Measurements from ENCODE around the gene USP3.

DNA sequence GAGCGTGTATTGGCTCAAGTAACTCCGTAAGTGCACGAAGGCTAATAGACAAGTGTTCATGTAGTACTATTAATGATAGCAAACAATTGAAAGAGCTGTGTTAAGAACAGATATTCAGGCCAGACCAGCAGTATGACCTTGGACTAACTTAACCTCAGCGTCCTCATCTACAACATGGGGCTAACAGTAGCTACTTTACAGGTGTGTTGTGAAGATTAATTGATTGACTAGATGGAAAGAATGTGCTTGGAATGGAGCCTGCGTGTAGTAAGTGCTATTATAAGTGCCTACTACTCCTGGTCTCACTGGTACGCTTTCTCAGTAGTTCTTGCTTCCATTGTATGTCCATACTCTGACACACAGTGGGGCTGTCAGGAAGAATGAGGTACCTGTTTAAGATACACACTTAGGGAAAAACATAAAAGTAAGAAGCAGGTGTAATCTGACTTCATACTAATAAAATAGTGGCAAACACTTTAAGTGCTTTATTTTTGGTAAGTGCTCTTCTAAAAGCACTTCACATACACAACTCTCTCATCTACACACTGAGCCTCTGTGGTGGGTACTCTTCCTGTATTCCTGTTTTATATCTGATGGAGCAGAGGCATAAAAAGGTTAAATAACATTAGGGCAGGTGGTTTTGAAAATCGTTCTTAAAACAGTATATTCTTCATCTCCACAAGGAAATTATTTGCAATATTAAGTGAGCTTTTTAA is 68.5 kb downstream of the USP3 start:
- TF ChIP-seq ZNF235 (CRISPR knock-in tag; IDR thresholded peaks at IDR 0.05; ENCODE audit: borderline replicate concordance): no peak
- no peak for TF ChIP-seq EZH2 (conservative IDR thresholded peaks at IDR 0.05; ENCODE audit: low read depth, low read length)
- TF ChIP-seq ZFX (CRISPR knock-in tag; IDR thresholded peaks at IDR 0.05; ENCODE audit: low read depth): no peak
- TF ChIP-seq, protein P1, sequence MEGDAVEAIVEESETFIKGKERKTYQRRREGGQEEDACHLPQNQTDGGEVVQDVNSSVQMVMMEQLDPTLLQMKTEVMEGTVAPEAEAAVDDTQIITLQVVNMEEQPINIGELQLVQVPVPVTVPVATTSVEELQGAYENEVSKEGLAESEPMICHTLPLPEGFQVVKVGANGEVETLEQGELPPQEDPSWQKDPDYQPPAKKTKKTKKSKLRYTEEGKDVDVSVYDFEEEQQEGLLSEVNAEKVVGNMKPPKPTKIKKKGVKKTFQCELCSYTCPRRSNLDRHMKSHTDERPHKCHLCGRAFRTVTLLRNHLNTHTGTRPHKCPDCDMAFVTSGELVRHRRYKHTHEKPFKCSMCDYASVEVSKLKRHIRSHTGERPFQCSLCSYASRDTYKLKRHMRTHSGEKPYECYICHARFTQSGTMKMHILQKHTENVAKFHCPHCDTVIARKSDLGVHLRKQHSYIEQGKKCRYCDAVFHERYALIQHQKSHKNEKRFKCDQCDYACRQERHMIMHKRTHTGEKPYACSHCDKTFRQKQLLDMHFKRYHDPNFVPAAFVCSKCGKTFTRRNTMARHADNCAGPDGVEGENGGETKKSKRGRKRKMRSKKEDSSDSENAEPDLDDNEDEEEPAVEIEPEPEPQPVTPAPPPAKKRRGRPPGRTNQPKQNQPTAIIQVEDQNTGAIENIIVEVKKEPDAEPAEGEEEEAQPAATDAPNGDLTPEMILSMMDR (CRISPR knock-in tag; IDR thresholded peaks at IDR 0.05): no peak
- no peak for TF ChIP-seq ZNF496 (CRISPR knock-in tag; IDR thresholded peaks at IDR 0.05; ENCODE audit: insufficient replicate concordance)
- no peak for TF ChIP-seq MBD4 (IDR thresholded peaks at IDR 0.05; ENCODE audit: borderline replicate concordance, low read length)
- TF ChIP-seq KDM6A (CRISPR knock-in tag; IDR thresholded peaks at IDR 0.05; ENCODE audit: low read depth): no peak
- TF ChIP-seq ZNF335 (CRISPR knock-in tag; IDR thresholded peaks at IDR 0.05): no peak
- no peak for TF ChIP-seq JUND (CRISPR knock-in tag; IDR thresholded peaks at IDR 0.05)
- no peak for TF ChIP-seq PRDM10 (CRISPR knock-in tag; IDR thresholded peaks at IDR 0.05; ENCODE audit: low read depth)
- TF ChIP-seq RBFOX2 (IDR thresholded peaks at IDR 0.05; ENCODE audit: low read depth, low read length): no peak
- TF ChIP-seq MAFK (conservative IDR thresholded peaks at IDR 0.05 in 1 of 2, IDR thresholded peaks at IDR 0.05 in 1 of 2; ENCODE audit: low read length in 2 of 2): no peak

Data from HepG2 (cell line).